ENCODE results near the gene LRP2.
"Not testable (repeated sequence)": the region's sequence is repeated elsewhere in the genome, so short reads cannot be mapped to it uniquely, and the experiment has no call there.

The LRP2 gene

GRCh38 chr2:169362118-169362893 is at the start of gene LRP2:
Gene LRP2 (minus strand): TSS chr2:169362534. CDS start chr2:169362399, 135 bp downstream.
- DNase-seq = peak; percentile 15

- DNase-seq = no peak
Measured at GRCh38 chr2:169406891-169407290, 44.6 kb upstream of the LRP2 start.

GRCh38 chr2:169399491-169399890 is 37.2 kb upstream of the LRP2 start:
- not testable (repeated sequence) for DNase-seq

- DNase-seq = no peak
Measured at GRCh38 chr2:169397697-169398096, 35.4 kb upstream of the LRP2 start.

- no peak for DNase-seq
Measured at GRCh38 chr2:169395821-169396374, 33.6 kb upstream of the LRP2 start.

GRCh38 chr2:169393068-169393590 is 30.8 kb upstream of the LRP2 start:
- DNase-seq = no peak

- no peak for DNase-seq
Measured at GRCh38 chr2:169391236-169391635, 28.9 kb upstream of the LRP2 start.

GRCh38 chr2:169388161-169388560 is 25.8 kb upstream of the LRP2 start:
- DNase-seq = no peak

DNA sequence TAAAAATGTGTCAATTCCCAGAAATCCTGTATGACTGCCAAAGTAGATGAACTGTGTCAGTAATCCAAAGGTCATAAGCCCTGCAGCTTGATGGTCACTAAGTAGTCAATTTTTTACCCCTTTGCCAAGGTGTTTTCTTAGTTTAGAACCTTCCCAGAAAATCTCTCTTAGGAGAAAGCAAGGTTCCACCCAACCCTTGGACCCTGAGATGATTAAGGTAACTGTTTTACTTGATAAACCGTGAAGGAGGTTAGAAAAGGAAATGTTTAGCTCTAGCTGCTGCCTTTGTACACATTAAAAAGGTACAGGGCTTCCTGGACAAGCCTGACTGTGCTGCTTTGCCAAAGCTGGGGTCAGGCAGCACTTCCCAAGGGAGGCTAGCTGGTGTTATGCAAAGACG is 24.4 kb upstream of the LRP2 start:
- no peak for DNase-seq

- no peak for DNase-seq
Measured at GRCh38 chr2:169384816-169385215, 22.5 kb upstream of the LRP2 start.

DNA sequence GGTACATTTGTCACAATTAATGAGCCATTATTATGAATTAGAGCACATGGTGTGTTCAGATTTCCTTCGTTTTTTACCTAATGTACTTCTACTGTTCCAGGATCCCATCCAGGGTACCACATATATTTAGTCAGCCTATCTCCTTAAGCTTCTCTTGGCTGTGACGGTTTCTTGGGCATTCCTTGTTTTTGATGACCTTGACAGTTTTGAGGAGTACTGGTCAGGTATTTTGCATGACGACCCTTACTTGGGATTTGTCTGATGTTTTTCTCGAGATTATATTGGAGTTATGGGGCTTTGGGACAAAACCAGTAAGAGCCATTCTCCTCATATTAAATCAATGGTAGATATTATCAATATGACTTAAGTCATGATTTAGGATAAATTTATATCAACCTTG is 10.2 kb upstream of the LRP2 start:
- no peak for DNase-seq

DNA sequence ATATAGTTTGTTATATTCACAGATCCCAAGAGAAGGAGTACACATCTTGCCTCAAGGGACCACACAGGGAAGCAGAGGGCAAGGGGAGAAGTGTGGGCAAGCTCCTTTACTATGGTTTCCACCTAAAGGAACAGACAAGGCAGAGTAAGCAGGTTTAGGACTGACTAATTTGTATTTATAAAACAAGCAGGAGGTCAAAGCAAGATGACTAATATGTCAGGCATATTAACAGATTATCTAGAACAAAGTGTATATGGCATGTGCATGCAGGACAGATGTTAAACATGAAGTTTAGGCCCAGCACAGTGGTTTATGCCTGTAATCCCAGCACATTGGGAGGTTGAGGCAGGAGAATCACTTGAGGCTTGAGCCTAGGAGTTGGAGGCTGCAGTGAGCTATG is 3.7 kb upstream of the LRP2 start:
- DNase-seq = no peak

- DNase-seq = no peak
Measured at GRCh38 chr2:169365029-169365480, 2.7 kb upstream of the LRP2 start.

DNA sequence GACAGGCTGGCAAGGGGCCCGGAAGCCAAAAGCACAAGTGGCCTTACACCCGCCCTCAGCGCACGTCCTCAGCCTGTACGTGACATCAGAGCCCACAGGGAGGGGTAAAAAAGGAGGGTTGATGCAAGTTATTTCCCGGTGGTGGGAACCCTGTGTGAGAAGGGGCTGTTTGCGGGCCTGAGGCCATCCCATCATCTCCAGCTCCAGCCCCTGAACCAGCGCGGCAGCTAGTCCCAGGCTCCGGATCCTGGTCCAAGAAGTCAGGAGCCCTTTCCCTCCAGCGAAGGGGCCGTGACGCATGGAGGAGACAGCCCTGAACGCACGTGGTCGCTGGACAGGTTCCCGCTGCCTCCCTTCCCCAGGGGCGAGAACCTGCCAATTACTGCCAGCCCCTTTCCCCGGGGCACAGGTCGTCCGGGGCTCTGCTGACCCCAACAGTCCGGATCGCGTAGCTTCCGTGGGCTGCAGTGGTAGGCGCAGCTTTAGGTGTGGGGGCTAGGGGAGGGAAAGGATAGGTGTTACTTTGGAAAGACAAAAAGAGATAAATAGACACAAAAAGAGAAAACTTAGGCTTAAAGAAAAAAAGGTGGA is 1.3 kb upstream of the LRP2 start:
- peak; percentile 18 for DNase-seq

DNA sequence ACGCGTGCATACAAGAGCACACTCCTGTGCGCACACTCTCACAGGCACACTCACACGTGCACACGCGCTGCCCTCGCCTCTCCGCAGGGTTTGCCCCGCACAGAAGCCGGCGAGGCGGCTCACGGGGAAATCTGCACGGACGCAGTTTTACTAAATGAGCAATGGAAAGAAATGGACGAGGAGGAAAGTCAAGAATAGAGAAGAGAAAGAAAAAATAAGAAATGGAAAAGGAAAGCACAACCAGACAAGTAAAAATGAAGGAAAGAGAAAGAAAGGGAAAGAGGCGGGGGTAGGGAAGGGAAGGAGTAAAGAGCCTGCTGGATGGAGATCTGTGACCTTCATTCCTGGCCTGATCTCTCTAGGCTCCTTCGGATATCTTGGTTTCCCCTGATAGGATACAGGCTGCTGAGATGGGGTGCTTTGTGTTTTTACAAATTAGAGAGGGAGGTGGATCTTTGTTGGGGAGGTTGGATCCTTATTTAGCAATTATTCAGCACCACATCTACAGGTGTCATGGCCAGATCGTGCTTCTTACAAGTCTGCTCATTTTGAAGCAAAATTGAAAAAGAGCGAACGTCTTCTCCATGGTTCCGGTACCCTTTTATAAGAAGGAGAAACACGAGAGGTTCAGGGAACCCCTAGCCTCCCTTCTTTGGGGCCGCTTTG is 693 bp upstream of the LRP2 start:
- no peak for DNase-seq

- no peak for DNase-seq
Measured at GRCh38 chr2:169361706-169362117, 622 bp downstream of the LRP2 start.

GRCh38 chr2:169360984-169361705 is 1.2 kb downstream of the LRP2 start:
- no peak for DNase-seq

- no peak for DNase-seq
Measured at GRCh38 chr2:169358016-169358415, 4.3 kb downstream of the LRP2 start.

- no peak for DNase-seq
Measured at GRCh38 chr2:169354244-169354643, 8.1 kb downstream of the LRP2 start.

DNA sequence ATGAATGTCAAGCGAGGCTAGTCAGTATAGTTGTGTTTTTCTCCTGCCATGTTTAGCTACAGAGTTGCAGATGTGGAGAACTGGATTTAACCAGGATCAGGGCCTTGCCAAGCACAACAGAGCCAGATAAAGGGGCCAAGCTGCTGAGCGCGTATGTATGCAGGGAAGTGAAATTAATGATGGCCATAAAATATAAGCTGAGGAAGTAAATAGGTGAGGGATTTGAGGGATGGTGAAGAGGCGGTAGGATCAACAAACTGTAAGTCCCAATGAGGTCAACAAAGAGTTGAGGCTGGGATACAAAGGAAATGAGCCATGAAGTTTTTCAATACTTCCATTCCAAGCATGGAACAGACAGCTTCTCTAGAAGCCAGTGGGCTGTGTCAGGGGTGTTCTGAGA is 10.6 kb downstream of the LRP2 start:
- DNase-seq = no peak

GRCh38 chr2:169349535-169349934 is 12.8 kb downstream of the LRP2 start:
- DNase-seq = no peak

DNA sequence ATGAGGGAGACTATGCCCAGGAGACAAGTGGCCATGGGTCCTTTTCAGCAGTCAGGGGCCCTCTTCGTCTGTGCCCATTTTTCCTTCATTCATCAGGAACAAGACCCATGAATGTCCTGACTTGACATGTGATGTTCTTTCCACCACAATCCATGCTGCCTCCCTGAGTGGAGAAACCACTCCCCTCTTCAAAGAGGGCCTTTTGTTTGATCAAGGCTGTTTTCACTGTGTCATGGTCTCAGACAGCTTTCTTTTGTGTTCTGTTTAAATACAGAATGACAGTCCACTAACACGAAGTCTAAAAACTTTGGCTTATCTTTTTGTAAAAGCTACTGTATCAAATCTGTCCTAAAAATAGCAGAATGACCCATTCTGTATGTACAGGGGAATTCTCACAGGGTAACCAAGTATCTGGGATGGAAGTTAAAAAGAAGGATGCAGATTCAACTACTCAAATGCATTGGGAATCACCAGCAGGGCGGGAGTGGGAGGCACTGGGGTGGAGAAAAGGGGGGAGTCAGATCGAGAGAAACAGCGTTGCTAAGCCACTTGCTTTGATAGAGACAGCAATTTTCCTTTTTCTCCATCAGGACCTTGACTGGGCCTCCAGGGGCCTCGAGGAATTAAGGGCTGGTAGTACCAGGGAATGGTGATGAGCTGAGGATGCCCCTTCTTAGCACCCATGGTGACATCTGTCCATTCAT is 13.9 kb downstream of the LRP2 start:
- no peak for DNase-seq
